ENCODE data around the gene ADGRG4.
"Not testable (repeated sequence)": the region's sequence is repeated elsewhere in the genome, so short reads cannot be mapped to it uniquely, and the experiment has no call there.

The ADGRG4 gene

GRCh38 chrX:136387951-136388502, 87.3 kb downstream of the ADGRG4 start:
- no peak for DNase-seq

GRCh38 chrX:136390921-136391320, 90.2 kb downstream of the ADGRG4 start:
- no peak for DNase-seq

GRCh38 chrX:136395271-136395670, 94.5 kb downstream of the ADGRG4 start:
- DNase-seq = no peak

- DNase-seq = no peak
Observed at GRCh38 chrX:136397001-136397400, 96.2 kb downstream of the ADGRG4 start.

GRCh38 chrX:136405126-136405525, 104.4 kb downstream of the ADGRG4 start:
- no peak for DNase-seq

GRCh38 chrX:136417806-136418205, 117.0 kb downstream of the ADGRG4 start:
- DNase-seq = no peak

- DNase-seq = no peak
Observed at GRCh38 chrX:136421338-136421737, 120.6 kb downstream of the ADGRG4 start.

- DNase-seq = no peak
Observed at GRCh38 chrX:136423724-136424123, 123.0 kb downstream of the ADGRG4 start.

- DNase-seq = no peak
Observed at GRCh38 chrX:136425996-136426395, 125.2 kb downstream of the ADGRG4 start.

- no peak for DNase-seq
Observed at GRCh38 chrX:136431625-136432024, 130.9 kb downstream of the ADGRG4 start.

- DNase-seq = no peak
Observed at GRCh38 chrX:136437774-136438173, 137.0 kb downstream of the ADGRG4 start.

GRCh38 chrX:136438192-136438591, 137.4 kb downstream of the ADGRG4 start:
- no peak for DNase-seq

- DNase-seq = not testable (repeated sequence)
Observed at GRCh38 chrX:136445674-136446073, 144.9 kb downstream of the ADGRG4 start.

GRCh38 chrX:136446208-136446607, 145.4 kb downstream of the ADGRG4 start:
- no peak for DNase-seq

GRCh38 chrX:136447308-136447707, 146.5 kb downstream of the ADGRG4 start:
- no peak for DNase-seq

- no peak for DNase-seq
Observed at GRCh38 chrX:136447968-136448367, 147.2 kb downstream of the ADGRG4 start.

- DNase-seq = no peak
Observed at GRCh38 chrX:136450050-136450830, 149.5 kb downstream of the ADGRG4 start.

GRCh38 chrX:136452614-136453013, 151.9 kb downstream of the ADGRG4 start:
- no peak for DNase-seq

- no peak for DNase-seq
Observed at GRCh38 chrX:136453114-136453513, 152.4 kb downstream of the ADGRG4 start.

GRCh38 chrX:136453771-136454170, 153.0 kb downstream of the ADGRG4 start:
- no peak for DNase-seq

GRCh38 chrX:136456133-136456532, 155.4 kb downstream of the ADGRG4 start:
- DNase-seq = no peak

GRCh38 chrX:136457303-136457917, 156.6 kb downstream of the ADGRG4 start:
- DNase-seq = peak; percentile 10

- DNase-seq = no peak
Observed at GRCh38 chrX:136464589-136464988, 163.8 kb downstream of the ADGRG4 start.

All from NCI-H1694 (cell line).